Measurements from ENCODE around the gene LHFPL2.

GRCh38 chr5:78560000-78560855, 88.3 kb downstream of the LHFPL2 start:
- TF ChIP-seq EZH2phosphoT487 (IDR thresholded peaks at IDR 0.05; ENCODE audit: borderline replicate concordance, low read depth) (no peak), CTCF (IDR thresholded peaks at IDR 0.05) (no peak), EP300 (IDR thresholded peaks at IDR 0.05; ENCODE audit: borderline replicate concordance in 1 of 2, low read depth in 1 of 2, low read length in 1 of 2) (no peak), RFX5 (IDR thresholded peaks at IDR 0.05; ENCODE audit: low read length) (no peak)
